ENCODE data around the gene HEPACAM.

Gene HEPACAM

DNA sequence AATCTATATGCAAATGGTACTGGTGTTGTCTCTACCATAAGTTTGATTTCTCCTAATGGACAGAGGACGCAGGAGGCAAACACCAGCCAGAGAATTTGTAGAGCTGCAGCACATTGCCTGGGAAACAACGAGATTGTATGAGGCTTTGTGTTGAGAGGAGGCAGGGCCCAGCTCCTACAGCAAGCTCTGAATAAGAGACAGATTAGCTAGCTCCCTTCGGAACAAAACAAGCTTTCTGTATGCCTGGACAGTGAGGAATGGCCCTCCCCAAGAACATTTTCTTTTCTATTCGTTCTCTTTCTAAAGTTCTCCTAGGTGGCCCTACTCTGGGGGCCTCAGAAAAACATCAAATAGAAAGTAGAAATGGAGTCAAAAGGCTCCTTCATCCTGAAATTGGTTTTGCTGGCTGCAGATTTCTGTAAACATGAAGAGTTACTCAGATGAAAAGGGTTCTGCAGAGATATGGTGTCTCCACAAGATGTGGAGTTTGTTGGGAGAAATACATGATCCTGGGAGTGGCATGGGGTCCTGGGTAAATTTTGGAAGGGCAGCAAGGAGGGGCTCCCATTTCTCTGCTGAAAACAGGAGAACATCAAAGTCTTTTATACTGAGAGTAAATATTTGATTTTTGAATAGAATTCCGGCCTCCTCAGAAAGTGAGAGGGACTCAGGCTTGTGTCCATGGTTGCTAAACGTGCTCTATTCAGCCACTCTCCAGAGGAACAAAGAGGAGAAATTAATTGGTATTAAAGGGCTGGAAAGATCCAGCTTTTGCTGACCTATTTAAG lies 6.8 kb upstream of the HEPACAM start:
- DNase-seq = no peak

DNA sequence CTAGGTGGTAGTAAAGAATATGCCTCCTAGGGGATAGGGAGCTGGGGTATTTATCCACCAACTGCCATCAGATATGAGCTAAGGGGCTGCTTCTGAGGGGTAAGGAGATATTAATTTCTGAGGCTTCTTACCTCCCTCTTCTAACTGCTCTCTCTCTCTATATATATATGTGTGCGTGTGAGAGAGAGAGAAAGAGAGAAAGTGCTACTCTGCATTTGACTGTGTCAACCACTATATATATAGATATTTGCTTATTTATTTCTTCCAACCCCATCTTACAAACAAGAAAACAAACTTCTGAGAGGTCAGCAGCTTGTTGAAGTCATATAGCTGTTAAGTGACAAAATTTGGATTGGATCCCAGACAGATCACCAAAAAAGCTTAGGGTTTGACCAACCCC lies 5.9 kb upstream of the HEPACAM start:
- DNase-seq = no peak

DNA sequence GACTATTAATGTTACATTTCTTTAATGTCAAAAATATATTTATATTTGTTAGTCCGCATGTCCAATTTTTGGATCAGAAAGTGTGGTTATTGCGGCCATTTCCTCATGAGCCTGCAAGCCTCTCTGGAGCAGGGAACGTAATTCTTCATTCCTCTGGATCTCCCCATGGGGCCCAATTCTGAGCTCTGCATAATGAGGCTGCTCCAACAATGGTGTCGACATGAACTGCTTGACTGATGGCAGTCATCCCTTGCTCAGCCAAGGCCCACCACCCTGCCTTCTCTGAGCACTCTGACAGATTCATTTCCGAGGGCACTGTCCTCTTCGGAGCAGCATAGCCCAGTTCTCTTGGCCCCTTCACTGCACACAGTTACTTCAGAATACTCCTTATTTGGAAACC lies 3.1 kb upstream of the HEPACAM start:
- no peak for DNase-seq

DNA sequence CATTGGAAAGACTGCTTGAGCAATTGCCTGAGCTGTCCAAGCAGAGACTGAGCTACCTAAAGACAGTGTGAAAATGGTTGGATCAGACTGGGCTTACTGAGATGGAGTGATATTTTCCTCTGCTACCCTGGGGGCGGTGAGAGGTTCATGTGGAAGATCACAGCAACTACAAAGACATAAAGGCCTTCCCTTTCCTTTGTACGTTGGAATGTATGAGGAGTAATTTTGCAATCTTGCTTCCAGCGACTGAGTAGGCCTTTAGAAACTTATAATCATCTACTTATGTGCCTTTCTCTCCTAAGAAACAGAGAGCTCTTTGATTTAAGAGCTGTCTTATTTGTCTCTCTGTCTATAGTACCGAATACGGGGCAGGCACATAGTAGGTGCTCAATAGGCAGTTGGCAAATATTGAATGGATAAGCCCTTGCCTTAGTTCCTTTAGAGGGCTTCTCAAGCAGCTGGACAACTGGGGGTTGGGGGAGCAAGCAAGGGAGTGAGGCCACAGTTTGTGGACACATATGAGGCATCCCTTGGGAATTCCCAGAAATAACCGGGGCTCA lies 2.4 kb upstream of the HEPACAM start:
- DNase-seq = no peak

DNA sequence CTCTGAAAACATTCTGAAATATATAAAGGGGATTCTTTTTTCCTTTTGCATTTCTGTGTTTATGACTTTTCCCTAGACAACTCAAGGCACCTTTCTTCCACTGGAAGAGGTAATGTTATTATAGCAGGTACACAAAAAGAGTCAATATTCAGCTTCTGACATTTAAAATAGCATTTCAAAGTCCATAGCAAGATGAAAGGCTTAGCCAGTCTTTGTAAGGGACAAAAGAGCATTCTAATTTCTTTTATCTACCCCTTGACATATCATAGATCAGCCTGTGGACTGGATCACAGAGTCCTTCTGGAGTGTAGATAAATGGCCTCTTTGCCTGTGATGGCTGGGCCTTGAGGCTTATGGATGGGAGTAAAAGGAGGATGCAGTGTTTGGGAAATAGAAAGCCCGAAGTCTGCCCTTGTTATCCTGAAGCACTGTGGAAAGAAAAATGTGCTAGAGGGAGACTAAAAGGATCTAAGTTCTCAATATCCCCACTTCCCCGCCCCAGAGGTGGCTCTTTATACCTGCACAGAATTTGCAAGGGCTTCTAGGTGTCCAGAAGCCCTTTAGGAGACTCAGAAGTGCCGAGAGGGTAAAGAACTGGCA lies 1.6 kb upstream of the HEPACAM start:
- no peak for DNase-seq

DNA sequence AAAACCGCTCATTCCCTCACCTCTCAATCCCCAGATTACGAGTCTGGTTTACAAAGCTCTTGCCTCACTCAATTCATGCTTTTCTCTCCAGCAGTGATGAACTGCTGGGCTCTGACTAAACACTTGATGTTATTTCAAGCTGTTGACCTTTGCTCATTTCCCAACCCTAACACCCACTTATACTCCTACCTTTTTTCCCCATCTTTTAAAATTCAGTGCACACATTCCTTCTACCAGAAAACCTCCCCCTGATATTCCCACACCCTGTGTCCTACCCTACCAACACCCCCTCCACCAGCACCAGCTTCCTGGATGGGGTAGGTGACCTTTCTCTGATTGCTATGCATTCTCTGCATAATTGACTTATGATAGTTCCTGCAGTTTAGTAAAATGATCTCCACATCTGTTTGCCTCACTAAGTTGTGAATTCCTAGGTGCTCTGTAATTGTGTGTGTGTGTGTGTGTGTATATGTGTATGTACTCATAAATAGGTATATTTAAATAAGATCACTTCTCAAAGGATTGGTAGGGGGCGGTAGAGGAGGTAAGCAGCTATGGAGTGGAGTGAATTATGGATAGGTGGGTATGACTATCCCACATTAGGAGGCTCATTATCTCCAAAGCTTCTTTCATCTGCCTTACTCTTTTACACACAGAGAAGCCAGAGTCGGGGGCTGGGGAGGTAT lies 842 bp downstream of the HEPACAM start:
- no peak for DNase-seq

DNA sequence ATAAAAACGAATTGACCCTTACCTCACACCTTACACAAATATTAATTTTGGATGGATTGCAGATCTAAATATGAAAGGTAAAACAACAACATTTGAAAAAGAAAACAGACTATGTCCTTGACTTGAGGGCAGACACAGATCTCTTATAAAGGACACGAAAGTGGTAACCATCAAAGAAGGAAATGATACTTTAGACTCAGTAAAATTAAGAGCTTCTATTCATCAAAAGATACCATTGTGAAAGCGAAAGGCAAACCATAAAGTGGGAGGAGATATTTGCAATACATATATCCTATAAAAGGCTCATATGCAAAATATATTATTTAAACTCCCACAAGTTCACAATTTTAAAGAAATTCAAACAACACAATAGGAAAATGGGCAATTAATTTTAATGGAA lies 5.0 kb downstream of the HEPACAM start:
- no peak for DNase-seq

DNA sequence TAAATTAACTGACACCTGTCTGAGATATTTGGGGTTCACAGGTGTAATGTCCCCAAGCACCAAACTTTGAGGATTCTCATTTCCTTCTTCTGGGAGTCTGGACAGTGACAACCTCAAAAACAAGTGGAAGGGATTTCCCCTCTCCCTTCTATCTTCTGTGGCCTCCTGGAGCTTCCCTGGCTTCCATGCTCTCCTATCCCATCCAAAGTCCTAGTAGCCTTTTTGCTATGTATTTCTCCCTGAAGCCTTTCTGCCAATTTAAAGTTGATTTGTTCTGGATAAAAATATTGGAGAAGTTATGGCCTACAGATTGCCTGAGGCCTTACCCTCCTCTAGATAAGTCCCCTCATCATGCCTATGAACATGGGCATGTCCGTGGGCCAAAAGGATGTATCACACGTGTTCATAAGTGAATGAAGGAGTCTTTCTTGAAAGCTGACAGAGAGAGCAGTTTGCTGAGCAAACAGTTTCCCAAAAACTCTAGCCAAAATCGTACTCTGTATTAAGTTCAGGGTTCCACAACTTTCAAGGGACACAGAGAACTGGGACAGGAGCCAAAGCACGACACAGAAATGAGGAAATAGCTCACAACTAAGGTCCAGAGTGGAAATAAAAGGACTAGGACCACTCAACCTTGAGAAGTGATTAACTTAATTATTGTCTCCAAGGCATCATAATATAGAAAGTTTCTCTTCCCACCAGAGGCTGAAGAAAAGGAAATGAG lies 6.7 kb downstream of the HEPACAM start:
- no peak for DNase-seq

DNA sequence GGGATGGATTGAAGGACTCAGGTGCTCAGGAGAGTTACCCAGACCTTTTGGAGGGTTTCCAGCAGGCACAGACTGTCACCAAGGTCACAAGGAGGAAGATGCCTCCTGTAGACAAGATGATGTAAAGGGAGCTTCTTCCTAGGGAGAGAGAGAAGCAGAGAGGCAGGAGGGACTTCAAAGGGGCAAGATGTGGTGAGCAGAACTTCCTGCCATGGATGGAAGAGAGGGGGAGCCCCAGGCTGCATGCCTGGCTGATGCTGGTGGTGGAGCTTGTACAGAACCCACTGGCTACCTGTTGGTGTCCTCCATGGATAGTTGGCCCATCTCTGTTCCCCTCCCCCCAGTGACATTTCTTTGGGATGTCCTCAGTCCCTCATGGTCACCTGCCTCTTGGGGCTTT lies 12.6 kb downstream of the HEPACAM start:
- no peak for DNase-seq

DNA sequence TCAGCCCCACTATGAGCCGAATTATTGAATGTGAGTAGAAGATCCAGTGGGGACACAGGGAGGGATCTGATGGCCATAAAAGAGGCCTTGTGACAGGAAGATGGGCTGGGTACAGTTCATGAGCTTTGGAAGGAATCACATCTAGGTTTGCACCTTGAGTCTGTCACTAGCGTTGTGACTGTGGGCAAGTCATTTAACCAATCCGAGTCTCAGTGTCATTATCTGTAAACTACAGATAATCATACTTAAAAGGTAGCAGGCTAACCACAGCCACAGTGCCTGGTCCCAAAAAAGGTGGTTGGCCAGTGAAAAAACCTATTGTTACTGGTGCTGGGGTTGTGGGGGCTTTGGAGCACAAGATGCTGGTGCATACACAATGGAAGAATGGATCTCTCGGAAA lies 13.0 kb downstream of the HEPACAM start:
- no peak for DNase-seq

DNA sequence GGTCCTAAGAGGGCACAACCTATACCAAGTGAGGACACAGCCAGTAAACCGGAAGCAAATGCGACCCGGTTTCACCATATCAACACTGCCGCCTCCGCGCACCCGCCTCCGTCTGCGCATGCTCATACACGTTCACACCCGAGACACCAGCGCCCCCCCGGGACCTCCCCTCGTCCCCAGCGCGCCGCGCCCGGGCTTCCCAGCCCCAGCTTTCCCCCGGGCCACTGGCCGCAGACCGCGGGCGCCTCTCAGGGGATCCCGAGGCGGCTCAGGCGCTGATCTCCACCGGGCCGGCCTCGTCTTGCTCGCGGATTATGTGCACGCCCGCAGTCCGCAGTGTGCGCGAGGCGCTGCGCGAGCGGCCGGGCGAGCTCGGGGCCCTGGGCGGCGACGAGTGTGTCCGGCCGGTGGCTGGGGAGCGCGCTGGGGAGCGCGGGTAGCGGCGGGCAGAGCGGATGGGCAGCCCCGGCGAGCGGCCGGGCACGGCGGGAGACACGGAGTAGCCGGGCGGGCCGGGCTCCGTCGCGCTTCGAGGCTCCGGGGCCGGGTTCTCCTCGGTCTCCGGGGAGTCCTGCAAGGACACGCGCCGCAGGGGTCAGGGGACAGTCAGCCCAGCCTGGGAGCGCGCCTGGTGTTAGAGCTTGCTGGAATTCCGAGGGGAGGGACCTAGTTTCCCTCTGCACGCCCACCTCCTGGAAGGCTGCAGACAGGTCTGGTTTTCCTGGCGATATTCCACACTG lies 14.8 kb downstream of the HEPACAM start:
- DNase-seq = peak; percentile 81

DNA sequence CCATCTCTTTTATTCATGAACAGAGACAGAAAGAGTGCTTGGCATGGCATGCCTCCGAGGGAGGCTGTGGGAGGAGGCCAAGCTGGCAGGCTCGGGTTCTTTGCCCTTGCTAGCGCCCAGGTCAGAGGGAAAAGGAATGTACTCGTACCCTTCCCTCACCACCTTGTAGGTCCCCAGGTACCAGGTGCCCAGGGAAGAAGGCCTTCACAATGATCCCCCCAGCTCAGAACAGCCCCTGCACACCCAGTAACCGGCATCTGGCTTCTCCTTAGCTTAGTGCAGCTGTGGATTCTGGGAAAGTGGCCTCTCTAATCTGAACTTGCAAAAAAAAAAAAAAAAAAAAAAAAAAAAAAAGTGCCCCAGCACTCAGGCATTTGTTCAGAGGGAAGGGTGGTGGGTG lies 15.5 kb downstream of the HEPACAM start:
- DNase-seq = no peak

DNA sequence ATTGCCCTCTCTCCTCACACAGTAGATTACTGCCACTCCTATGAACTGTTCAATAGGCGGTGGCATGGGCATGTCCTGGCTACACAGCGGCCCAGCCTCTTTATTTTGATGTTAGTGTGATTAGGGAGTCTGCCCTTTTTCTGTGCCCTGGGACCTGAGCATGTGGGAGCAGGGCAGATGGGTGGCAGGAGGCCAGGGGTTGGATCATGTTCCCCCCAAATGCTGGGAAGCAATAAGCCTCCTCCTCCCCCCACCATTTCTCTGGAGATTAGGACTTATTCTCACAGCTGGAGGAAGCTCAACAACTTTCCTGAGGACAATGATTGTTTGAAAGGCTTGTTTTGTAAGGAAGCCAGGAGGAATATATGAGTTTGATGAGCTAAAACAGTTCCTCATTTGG lies 15.9 kb downstream of the HEPACAM start:
- no peak for DNase-seq

DNA sequence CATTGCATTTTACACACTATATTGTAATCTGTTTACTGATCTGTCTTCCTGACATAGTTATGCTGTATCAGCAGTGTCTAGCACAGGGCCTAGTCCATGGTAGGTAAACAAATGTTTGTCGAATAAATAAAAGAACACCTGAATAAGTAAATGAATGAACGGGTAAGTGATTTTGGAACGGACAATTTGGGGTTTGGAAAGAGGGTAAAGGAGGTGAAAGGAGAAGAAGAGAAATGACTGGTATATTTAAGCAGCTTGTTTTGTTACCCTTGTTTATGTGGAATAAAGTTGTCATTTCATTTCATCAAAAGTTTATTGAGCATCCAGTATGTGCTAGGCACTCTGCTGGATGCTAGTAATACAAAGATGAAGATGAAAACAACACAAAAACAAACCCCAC lies 16.9 kb downstream of the HEPACAM start, which contains the start of gene HEPN1:
HEPN1 (plus strand) TSS at position 301 of the 400 bp plus-strand sequence.
- no peak for DNase-seq

DNA sequence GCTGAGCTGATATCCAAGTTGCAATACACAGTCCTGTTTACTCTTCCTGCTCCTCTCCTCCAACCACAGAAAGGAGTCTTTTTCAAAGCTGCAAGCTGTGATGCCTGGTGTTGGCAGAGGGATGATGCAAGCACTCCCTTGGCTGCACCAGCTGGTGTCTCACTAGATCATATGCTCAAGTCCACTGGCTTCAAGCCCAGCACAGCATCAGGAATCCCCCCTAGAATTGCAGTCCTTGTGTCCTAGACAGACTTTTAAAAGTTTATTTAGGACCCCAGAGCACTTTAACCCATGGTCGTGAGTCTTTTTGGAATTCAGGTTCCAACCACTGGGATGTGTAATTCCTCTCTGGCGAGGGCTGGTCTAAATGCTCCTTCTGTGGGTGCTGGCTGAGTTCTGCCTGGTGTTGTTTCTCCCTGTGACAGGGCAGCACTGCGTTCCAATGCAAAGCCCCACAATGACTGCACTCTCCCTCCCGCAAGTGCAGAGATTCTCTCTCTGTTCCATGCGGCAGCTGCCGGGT lies 18.7 kb downstream of the HEPACAM start:
- no peak for DNase-seq

DNA sequence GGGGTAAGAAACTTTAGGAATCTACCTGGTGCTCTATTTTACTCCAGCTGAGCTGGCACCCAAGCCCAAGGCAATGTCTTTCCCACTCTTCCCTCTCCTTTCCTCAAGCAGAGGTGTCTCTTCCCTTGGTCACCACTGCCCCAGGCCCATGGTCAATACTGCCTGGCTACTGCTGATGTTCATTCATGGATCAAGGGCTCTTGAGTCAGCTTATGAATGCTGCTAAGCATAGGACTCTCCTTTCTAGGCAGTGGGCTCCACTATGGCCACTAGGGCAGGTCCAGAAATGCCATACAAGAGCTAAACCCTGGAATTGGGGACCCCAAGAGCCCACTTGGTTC lies 19.5 kb downstream of the HEPACAM start:
- DNase-seq = no peak

DNA sequence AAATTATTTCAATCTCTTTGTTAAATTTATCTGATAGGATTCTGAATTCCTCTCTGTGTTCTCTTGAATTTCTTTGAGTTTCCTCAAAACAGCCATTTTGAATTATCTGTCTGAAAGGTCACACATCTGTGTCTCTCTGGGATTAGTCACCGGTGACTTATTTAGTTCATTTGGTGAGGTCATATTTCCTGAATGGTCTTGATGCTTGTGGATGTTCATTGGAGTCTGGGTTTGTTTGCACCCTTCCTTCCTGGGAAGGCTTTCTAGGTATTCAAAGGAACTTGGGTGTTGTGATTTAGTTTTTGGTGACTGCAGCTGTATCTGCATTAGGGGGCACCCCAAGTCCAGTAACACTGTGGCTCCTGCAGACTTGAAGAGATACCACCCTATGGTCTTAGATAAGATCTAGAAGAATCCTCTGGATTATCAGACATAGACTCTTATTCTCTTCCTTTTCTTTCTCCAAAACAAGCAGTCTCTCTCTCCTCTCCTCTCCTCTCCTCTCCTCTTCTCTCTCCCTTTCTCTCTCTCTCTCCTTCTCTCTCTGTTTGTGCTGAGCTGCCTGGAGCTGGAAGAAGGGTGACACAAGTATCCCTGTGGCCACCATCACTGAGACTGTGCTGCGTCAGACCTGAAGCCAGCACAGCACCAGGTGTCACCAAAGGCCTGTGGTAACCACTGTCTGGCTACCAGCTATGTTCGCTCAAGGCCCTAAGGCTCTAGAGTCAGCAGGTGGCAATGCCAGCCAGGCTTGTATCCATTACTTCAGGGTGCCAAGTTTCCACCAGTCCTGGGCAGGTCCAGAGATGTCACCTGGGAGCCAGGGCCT lies 20.1 kb downstream of the HEPACAM start:
- DNase-seq = no peak

DNA sequence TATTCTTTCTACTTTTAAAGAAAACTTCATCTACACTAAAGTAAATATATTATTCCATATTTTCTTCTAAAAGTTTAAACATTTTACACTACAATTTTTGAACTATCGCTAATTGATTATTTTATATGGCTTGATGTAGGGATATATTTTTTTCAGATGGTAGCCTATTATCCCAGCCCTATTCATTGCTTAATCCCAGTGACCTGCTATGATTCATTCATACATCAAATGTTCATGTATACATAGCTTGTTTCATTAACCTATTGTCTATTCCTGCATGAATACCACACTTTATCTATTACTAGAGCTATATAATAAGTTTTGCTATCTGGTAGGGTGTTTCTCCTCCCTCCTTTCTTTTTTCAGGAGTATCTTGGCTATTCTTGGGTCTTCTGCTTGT lies 33.2 kb downstream of the HEPACAM start:
- no peak for DNase-seq

DNA sequence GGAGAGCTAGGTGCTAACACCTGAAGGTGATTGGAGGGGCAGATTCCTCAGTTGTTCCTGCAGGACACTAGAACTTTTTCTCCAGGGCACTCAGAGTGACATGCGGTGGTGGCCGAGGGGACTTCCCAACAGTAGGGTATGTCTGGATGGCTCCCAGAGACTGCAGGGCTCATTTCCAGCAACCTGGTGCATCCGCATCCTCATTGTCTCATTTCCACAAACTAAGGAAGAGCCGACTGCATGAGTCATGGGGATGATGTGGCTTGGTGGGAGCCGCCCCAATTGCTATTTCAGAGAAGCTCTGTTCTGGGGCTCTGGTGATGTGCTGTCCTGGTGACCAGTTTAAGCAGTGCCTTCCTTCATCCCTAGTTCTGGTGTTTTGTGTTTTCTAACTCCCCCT lies 35.4 kb downstream of the HEPACAM start:
- no peak for DNase-seq

DNA sequence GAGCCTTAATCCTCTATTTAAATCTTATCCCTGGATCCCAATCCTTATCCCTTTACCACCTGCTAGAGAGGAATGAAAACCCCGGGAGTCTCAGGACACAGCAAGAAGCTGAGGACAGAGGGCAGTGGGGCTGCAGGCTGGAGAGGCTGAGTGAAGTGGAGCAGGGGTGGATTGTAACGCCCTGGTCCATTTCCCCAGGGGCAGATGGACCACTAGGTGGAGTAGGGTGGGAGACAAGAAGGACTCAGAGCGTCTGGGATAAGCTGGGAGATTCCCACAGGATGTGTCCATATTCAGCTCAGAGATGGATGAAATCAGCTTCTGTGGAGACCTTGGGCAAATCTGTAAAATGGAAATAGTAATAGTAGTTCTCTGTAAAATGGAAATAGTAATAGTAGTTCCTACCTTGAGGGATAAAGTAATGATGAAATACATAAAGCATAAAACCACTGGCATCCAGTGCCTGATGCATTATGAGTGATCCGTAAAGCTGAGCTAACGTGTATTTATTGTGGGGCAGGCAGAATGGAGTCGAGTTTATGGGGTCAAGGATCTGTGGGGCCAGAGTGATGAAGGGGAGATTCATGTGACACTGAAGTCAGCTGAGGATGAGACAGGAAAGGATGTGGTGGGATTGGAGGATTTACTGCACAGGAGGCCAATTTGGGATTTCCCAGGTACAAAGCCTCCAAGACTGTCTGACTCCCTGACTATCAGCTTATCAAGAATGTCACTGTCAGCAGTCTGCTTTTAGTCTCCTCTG lies 36.3 kb downstream of the HEPACAM start:
- no peak for DNase-seq

DNA sequence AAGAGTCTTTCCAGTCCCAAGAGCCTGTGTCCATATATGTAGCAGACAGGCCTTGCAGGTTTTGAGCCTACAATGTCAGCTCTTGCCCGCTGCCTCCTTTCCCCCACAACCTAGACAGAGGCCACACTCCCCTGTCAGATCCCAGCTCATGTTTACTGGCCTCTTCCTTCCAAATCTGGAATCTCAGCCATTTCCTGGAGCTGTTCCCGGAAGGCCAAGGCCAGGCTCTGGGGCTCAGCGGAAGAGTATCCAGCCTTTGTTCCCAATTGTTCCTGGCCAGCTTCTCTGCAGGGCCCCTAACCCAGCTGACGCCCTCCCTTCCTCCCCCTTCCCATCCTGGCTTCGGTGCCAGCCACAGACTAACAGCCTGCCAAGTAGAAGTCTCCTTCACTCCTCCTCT lies 37.1 kb downstream of the HEPACAM start:
- DNase-seq = no peak

All from CD4-positive, alpha-beta T cell treated with Interleukin-4 for 4 hours (primary cell).